IPS DF 4.7 (cell line): ENCODE results near the gene CFAP300.

Experiments
- DNase-seq: peaks from one replicate; pipeline ENCODE4 v3.0.0-alpha.2; 2013; ENCODE audit warnings: low spot score; ENCODE audit errors: extremely low read depth

The CFAP300 gene

DNA sequence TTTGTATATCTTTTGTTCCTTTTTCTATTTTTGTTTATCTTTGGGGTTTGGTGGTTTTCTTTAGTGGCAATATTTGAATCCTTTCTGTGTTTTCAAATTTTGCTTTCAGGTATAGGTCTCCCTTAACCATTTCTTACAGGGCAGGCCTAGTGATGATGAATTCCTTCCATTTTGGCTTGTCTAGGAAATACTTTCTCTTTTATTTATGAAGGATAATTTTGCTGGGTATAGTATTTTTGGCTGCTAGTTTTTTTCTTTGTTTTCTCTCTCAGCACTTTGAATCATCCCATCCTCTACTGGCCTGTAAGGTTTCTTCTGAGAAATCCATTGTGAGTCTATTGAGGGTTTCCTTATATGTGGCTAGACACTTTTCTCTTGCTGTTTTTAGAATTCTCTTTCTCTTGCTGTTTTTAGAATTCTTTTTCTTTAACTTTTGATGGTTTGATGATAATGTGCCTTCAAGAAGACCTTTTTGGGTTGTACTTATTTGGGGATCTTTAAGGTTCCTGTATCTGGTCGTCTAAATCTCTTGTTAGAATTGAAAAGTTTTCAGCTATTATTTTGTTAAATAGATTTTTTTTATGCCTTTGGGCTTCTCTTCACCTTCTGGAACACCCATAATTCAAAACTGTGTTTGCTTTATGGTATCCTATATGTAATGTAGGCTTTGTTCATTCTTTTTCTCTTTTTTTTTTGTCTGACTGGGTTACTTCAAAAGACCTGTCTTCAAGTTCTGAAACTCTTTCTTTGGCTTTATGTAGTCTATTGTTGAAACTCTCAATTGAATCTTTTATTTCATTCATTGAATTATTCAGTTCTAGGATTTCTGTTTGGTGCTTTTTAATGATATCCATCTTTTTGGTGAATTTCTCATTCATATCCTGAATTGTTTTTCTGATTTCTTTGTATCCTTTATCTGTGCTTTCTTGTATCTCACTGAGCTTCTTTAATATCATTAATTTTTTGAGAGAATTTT is 24.5 kb downstream of the CFAP300 start:
- DNase-seq, result no peak

DNA sequence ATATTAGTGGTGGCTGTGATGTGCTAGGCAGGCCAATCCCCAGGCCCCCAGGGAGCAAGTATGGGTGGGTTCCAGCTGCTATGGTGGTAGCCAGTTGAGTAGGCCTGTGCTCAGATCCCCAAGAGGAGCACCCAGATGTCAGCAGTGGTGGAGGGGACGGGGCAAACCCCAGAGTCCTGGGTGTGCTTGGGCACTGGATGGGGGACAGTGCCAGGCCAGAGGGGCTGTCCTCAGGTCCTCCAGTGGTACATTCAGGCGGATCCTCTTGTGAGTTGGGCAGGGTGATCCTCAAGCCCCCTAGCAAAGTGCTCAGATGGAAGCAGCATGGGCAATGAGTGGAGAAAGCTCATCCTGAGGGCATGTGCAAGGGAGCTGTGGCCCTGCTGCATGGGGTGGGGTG is 26.0 kb downstream of the CFAP300 start:
- DNase-seq, result no peak

DNA sequence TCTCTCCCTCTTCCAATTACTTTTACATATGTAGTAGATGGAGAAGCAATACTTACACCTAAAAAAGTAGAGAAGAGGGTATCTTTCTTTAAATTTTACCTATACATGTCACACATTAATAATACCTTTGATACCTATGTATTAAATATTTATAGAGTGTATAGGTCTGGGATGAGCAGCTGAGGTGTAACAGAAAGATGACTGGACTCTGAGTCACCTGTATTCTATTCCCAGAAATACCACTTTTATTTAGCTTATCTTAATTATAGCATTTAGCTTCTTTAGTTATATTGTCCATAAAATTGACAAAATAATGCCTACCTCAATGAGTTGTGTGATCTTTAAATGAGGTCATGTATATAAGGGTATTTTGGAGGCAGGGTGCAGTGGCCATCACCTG is 32.4 kb downstream of the CFAP300 start:
- no peak for DNase-seq

DNA sequence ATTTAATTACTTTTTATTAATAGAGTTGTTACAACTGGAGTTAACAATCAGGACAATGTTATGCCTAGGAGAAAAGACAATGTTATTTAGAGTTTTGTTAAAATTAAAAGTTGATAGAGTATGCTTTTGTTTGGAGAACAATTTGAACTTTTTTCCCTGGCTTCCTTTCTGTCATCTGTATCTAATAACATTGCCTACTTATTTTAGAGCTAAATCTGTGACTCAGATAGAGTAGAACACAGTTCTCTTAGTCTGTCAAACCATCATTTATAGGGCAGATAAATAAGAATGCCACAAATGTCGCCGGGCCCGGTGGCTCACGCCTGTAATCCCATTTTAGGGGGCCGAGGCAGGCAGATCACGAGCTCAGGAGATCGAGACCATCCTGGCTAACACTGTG is 34.1 kb downstream of the CFAP300 start:
- DNase-seq, result no peak

DNA sequence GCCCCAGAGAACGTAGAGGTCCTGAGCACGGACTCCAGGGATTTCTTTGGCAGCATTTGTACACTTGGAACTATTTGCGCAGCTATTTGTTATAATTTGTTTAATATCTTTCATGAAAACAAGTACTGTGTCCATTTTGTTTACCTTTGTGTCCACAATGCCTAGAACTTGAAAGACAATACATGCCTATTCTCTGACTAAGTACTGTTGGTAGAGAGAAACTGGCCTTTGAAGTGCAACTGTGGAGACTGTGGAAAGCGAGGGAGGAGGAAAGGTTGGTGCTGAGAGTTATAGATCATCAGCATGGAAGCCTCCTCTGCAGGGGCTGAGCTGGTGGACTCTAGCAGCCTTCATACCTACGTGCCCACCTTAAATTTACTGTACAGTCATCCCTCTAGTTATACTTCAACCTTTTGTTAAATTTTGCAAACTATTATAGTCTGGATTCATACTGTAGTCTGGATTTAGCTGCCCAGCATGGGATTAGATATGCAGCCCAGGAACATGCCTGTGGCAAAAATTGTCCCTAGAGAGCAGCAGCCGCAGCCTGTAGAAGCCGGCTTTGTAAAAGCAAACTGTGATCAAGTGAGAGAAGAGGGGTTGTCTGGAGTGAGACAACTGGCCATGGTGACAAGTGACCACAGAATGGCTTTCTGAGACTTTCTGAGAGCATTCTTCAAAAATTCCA is 38.8 kb downstream of the CFAP300 start:
- no peak for DNase-seq

DNA sequence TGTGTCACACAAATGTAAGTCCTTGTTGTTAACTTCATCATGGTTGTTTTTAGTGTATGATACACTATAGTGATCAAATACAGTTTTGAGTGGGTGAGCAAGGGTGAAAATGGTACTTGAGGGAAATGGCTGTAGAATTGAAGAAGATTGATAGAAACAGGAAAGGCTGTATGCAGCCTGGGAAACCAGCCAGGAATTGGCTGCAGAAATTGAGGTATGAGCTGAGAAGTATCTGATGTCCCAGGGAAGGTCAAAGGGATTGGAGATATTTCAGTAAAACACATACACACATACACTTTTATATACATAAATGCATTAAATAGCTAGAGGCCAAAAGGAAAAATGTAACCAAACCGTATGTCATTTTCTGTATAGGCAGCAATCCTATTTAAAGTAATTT is 49.9 kb downstream of the CFAP300 start:
- no peak for DNase-seq

DNA sequence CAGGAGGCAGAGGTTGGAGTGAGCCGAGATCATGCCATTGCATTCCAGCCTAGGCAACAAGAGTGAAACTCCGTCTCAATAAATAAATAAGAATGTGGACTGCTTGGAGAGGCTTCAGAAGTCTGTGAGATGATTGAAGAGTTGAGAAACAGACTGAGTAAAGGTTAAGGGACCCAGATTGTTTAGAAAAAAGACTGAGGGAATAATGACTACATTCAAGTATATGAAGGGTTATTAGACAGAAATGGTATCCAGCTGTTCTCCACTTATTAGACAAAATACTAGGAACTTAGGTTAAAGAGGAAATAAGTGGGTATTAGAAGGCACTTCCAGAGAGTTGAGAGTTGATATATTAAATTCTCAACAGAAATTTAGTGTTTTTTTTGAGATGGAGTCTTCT is 52.5 kb downstream of the CFAP300 start:
- no peak for DNase-seq

DNA sequence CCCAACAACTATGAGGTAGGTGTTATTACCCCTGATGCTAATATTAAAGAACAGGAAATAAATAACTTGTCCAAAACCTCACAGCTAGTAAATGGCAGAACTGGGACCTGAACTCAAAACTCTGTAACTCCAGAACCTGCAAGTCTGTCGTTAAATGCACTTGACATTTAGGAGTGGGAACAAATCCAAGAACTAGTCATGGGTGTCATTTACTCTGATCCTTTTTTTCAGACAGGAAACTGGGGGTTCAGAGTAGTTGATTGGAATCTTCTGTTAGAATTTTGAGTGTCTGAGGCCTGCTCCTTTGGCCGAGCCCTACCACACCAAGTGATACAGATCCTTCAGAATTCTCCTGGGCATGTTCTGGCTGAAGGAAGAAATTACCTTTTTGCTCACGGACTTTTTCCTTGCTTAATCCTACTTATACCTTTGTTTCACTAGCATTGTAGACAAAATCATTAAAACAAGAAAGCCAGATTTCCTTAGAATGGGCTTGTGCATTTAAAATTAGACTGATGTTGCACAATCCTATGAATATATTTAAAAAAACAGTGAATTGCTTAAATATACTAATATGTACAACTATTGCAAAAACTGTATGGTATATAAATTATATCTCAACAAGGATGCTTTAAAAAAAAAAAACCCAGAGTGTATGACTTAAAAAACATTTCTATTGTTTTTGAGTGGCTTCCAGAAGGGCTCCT is 61.6 kb downstream of the CFAP300 start:
- DNase-seq, result no peak

DNA sequence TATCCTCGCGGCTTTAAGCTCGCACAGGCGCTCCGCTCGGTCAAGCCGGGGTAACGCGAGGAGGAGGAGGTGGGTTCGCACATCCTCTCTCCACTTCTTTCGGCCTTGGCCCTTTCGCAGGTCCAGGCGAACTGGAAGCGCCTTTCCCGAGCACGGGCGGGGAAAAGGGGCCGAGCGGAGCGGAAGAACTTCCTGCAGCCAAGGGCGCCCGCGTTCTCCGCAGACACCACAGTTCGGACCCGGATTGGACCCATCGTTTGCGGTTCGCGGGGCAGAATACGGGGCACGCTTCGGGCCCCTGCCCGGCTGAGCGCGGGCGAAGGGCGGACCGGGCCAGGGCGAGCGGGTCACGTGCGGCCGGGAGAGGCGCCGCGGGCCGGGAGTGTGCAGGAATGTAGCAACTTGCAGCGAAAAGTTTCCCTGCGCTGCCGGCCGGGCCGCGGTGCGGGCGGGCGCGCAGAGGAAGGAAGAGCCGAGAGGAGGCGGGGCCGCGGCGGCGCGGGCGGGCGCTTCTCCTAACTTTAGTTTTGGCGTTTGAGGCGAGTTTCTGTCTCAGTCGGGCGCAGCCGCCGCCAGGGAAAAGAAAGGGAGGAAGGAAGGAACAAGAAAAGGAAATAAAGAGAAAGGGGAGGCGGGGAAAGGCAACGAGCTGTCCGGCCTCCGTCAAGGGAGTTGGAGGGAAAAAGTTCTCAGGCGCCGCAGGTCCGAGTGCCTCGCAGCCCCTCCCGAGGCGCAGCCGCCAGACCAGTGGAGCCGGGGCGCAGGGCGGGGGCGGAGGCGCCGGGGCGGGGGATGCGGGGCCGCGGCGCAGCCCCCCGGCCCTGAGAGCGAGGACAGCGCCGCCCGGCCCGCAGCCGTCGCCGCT is 62.9 kb downstream of the CFAP300 start, which contains the start of gene YAP1:
Gene YAP1, plus strand, starts transcription at position 552 of the 865 bp plus-strand sequence. CDS start 402 bp downstream, outside the sequence.
- no peak for DNase-seq

DNA sequence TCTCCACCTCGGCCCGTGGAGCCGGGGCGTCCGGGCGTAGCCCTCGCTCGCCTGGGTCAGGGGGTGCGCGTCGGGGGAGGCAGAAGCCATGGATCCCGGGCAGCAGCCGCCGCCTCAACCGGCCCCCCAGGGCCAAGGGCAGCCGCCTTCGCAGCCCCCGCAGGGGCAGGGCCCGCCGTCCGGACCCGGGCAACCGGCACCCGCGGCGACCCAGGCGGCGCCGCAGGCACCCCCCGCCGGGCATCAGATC is 63.4 kb downstream of the CFAP300 start:
- DNase-seq, result no peak

DNA sequence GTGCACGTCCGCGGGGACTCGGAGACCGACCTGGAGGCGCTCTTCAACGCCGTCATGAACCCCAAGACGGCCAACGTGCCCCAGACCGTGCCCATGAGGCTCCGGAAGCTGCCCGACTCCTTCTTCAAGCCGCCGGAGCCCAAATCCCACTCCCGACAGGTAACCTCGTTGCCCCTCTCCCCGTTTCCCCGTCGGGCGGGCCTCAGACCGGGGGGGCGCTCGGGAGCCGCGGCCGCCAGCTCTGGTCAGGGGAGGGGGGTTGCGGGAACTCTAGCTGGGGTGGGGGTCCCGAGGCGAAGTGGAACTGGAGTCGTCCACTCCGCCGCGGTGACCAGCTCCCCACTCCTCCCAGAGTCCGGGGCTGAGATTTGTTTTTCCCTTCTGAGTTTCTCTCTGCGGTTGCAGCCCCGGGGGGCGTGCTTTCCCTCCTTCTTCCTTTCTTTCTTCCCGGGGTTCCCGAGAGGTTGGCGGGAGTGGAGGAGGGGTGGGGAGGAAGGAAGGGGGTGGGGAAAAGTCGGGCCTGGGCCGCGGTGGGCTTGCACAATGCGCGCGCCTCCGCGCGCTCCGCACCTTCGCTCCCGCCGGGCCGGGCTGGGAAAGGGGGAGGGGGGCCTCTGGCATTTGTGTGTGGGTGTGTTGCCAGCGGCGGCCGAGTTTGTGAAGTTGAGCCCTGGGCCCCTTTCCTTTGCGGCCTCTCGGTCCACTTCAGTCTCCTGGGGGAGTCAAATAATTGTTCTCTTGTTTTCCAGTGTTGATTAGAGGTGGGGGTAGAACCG is 64.0 kb downstream of the CFAP300 start:
- DNase-seq, result no peak

DNA sequence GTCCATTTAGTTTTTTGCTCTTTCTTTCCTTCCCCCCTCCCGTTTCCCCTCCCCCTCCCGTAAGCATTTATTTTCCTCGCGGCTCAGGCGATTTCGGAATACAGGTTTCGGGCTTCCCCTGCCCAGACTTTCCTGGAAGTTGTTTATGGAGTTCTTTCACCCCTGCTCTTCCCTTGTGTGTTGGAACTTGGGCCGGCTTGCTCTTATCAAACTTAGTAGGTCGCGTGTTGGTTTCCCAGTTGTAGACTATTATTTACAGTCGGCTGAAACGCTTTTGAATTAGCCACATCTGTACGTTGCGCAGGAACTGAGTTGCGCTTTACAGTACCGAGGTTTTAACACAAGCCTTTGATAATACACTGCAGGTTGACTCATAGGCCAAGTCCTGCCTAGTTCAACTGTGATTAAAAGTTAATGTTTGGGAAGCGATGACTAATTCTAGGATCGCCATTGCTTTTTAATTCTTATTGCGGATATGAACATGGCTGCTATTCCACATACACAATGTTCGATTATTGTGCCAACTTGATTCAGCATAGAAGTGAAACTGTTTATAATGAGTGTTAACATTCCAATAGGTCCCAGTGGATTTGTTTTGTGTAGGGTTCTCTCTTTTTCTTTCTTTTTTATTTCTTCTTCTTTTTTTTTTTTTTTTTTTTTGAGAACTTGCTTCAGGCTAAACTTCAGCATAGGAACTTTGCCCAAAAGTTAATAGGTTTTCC is 64.7 kb downstream of the CFAP300 start:
- DNase-seq, result no peak

DNA sequence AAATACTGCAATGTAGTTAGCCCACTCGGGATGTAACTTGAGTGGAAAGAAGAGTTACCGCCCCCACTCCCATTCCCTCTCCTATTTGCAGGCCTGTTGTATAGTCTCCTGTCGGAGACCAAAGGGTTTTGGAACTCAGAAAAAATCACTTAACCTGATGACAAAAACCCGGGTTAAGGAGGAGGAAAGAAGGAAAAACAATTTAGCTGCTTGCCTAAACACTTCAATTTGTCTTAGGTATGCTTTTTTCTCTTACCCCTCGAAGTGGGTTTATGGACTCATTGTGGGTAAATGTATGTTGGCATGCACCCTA is 65.2 kb downstream of the CFAP300 start:
- DNase-seq, result no peak

DNA sequence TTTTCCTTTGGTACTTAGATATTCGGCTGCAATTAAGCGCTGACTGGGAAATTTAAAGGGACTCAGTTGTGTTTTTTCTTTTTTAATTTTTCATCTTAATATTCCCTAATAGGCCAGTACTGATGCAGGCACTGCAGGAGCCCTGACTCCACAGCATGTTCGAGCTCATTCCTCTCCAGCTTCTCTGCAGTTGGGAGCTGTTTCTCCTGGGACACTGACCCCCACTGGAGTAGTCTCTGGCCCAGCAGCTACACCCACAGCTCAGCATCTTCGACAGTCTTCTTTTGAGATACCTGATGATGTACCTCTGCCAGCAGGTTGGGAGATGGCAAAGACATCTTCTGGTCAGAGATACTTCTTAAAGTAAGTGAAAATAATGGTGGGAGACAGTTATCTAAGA is 66.8 kb downstream of the CFAP300 start:
- DNase-seq, result no peak

DNA sequence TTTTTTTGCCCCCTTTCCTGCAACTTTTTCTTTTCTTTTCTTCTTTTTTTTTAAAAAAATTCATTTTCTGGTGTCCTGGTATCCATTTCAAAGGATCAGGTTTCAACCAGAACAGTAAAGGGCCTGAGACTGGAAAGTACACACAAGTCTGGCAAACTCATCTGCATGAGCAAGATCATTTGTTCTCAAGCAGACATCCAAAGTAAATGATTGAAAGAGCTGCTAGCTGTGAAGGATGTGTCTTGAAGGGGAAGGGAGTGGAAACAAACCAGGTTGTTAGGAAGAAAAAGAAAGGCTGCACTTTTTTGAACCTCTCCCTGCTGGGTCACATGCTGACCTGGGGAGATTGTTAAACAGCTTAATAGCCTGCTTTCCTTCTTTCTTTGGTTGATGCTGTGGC is 68.3 kb downstream of the CFAP300 start:
- DNase-seq, result no peak

DNA sequence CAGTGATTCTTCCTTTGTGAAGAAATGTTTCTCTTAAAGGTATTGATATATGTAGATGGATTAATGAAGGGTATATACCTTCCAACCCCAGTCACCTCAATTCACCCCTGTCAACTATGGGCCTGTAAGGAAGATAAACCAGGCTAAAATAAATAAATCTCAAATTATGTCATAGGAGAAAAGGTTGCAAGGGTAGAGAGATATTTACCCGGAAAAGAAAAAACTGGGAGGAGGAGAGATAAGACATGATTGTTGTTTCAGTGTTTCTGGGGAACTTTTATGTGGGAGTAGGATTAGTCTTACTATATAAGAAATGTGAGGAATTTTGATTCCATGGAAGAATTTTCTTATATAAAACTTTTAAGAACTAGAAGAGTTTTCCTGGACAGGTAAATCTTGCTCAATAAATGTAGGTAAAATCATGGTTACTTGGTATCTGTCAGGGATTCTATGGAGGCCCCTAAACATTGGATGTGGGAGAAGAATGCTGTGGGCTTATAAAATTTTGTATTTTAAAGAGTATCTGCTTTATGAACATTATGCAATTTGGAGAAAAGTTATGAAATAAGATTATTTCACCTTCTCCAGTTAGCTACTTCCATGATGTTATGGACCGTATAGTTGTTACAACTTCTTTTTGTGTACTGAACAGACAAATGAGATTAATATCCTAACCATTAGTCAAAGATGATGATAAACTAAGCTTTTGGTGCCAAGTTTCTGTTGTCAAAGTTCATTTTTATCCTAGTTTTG is 69.4 kb downstream of the CFAP300 start:
- no peak for DNase-seq

DNA sequence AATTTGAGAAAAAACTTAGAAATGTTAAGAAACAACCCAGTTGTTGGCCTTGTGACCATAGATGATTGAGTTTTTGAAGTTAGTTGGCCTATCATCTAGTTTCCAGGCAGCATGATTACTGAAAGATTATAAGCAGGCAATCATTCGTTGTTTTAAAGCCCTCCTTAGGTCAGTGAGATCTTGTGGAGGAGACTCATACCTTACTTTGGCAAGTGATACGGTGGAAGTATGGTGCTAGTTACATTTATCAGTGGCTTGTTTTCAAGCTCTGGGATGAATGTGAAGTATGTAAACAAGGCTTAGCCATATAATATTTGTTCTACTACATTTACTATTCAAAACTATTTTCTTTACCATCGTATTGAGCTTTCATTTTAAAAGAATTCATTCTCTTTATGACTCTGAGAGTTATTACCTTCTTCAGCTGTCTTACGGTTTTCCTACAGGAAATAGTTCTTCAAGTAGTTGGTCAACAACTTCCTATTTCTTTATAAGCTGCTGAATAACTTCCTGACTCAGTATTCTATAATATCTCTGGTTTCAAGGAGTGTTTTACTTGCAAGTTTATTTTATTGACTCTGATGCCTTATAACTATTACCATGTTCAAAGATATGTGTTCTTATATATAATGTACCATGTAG is 70.4 kb downstream of the CFAP300 start:
- no peak for DNase-seq

DNA sequence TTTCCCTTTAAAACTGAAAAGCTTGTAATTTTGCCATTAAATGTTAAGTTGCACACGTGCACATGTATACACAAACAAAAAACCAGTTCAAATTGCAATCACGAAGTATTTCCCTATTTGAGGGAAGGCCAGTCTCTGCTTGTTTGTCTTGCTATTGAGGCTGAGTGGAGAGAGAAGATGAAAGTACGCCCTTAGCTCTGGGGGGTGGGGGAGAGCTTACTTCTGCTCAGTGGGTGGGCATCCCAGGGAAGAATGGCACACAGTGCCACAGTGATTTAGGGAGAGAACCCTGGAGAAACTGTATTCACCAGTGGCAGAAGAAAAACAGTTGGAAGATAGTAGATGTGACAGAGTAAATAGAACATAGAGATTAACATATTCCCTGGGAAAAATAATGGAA is 71.7 kb downstream of the CFAP300 start:
- no peak for DNase-seq

DNA sequence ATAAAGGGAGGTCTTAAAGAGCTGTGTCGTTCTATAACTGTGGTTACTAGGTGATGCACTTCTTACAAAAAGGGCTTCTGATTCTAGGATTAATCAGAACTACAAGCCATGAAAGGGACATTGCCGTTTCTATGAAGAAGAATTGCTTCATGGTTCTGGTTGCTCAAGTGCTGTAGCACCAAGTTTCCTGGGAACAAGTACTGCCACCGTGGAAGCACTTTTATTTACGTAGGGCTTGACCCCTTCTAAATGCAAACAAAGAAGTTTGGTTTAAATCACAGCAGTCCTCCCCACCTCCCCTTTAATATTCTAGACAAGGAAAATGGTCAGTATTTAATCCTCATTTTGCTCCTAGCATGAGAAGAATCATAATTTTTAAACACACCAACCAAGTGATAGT is 72.8 kb downstream of the CFAP300 start:
- DNase-seq, result no peak
